ENCODE results near the gene IGF2BP2.

- TF ChIP-seq CTCF (IDR thresholded peaks at IDR 0.05; ENCODE audit: insufficient read depth, low read length), result no peak
- TF ChIP-seq, protein P1, sequence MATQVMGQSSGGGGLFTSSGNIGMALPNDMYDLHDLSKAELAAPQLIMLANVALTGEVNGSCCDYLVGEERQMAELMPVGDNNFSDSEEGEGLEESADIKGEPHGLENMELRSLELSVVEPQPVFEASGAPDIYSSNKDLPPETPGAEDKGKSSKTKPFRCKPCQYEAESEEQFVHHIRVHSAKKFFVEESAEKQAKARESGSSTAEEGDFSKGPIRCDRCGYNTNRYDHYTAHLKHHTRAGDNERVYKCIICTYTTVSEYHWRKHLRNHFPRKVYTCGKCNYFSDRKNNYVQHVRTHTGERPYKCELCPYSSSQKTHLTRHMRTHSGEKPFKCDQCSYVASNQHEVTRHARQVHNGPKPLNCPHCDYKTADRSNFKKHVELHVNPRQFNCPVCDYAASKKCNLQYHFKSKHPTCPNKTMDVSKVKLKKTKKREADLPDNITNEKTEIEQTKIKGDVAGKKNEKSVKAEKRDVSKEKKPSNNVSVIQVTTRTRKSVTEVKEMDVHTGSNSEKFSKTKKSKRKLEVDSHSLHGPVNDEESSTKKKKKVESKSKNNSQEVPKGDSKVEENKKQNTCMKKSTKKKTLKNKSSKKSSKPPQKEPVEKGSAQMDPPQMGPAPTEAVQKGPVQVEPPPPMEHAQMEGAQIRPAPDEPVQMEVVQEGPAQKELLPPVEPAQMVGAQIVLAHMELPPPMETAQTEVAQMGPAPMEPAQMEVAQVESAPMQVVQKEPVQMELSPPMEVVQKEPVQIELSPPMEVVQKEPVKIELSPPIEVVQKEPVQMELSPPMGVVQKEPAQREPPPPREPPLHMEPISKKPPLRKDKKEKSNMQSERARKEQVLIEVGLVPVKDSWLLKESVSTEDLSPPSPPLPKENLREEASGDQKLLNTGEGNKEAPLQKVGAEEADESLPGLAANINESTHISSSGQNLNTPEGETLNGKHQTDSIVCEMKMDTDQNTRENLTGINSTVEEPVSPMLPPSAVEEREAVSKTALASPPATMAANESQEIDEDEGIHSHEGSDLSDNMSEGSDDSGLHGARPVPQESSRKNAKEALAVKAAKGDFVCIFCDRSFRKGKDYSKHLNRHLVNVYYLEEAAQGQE (IDR thresholded peaks at IDR 0.05; ENCODE audit: insufficient replicate concordance, low read depth), result no peak
- TF ChIP-seq SPI1 (IDR thresholded peaks at IDR 0.05; ENCODE audit: borderline replicate concordance, low read depth), result no peak
- no peak for TF ChIP-seq POLR2AphosphoS5 (IDR thresholded peaks at IDR 0.05; ENCODE audit: low read depth)
- no peak for TF ChIP-seq GABPA (IDR thresholded peaks at IDR 0.05; ENCODE audit: low read depth)
Observed at GRCh38 chr3:185623939-185624665, 200.7 kb downstream of the IGF2BP2 start.

All from HL-60 (cell line).